Stimulated activated CD4-positive, alpha-beta T cell treated with anti-CD3 and anti-CD28 coated beads, Interleukin-1b, Interleukin-23, amount 100 ng/mL, for 4 hours (primary cell): ENCODE measurements around the gene TNS1.

Source experiments
- DNase-seq, 2 donors: peaks; one replicate each; pipeline ENCODE4 v3.0.0-alpha.2; 2020; ENCODE audit warnings: low read depth in 2 of 2

TNS1 gene

DNA sequence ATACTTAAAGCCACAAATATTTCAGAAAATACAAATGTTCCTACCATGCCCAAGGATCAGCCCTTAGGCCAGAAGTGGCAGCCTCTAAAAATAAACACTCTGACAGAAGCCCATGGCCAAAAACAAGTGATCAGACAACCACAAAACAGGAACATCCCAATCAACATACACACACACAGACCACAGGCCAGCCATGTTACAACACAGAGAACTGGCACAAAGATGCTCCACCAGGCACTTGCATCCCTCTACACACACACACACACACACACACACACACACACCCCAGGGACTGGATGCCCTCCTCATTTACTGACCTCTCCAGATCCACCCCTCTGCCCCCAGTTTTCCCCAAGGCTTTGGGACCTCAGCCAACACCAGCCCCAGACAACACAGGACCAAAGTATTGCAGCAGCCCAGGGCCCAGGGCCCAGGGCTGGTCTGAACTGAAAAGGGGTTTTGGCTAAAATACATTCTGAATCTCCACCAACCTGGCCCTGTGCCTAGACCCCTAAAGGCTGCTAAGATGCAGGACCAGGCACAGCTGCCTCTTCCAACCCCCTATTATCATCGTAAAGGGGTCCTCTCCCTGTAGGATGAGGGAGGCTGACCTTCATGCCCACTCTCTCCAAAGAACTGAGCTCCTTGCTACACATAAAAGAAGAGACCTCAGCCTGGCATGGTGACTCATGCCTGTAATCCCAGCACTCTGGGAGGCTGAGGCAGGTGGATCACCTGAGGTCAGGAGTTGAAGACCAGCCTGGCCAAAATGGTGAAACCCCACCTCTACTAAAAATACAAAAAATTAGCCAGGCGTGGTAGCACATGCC is 151.4 kb downstream of the TNS1 start:
- no peak for DNase-seq

DNA sequence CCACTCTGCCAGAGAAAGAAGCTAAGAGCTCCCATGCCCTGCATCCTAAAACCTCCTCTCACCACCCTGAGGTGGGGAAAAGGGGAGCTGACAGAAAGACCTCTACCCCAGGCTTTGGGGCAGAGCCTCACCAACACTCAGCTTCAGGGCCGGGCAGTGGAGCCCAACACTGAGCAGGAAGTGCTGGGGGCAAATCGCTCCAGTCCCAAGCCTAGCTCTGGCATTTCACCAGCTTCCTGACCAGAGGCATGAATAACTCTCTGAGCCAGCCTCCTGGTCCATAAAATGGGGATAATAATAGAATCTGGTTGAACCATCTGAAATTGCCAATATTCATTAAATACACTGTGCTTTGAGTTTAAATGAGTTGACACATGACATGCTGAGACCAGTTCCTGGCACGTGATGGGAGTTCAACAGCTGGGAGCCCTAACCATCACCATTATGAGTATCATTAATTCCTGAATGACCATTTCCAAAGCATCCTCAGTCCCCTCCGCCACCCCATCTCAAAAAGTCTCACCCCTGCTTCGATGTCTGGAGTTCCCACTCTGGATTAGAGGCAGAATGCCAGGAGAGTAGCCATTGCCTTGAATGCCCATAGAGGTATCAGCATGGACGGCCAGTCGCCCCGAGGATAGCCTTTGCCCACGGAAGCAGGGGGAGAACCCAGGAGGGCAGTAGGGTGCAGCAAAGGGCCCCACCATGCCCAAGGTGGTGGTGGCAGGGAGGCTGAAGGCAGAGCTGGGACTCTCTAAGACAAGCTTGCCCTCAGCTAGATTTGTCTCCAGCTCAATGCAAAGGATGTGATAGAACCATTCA is 153.4 kb downstream of the TNS1 start:
- no peak for DNase-seq

DNA sequence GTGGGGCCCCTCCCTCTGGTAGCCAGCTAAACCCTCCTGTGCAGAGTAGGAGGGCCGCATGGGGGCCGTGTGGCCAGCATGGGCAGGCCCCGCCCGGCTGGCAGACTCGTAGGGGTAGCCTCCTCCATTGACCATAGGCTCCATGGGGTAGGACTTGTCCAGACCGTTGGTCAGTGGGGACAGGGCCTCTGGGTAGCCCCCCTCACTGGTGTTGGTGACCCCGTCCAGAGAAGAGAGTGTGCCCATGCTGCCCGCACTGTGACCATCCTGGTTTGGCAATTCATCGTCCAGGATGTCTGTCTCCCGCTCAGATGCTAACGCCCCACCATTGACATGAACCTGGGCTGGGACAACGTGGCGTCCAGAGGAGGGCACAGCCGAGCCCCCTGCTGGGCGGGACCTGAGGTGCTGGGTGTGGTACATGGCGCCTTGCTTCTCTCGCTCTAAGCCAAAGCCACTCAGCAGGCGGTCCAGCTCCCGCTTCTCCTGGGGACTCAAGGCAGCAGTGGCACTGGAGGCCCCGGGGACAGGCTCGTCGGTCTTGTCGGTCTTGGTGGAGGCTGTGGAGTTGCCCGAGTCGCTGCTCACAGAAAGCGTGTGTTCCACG is 154.3 kb downstream of the TNS1 start:
- no peak for DNase-seq

DNA sequence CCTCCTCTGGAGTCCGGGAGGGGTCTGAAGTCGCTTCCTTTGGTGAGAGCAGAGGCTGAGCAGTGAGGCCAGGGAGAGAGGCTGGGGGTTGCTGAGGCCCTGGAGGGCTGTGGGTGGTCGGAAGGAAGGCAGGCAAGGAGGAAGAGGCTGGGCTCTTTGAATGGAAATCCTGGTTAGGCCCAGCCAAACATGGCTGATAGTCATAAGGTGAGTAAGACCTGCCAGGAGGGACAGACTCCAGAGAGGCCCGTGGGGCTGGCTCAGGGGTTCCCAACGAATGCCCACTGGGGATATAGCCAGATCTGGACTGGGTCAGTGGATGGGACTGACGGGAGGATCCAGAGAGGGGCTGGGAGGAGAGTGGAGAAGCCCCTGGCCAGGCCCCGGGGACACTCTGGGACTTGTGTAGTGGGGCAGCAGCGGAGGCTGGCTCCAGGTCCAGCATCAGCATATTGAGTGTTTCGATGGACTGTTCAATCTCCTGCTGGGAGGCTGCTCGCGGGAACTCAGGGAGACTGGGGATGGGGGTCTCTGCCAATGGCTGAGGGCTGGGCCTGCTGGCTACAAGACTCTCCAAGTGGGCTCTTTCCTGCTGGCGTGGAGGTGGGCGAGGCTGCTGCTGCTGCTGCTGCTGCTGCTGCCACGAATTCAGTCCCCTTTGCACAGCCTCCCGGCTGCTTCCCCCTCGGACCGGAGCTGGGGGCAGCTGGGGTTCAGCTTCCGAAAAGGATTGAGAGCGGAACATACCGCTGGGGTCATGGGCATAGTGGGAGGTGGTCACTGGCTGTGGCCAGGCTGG is 155.0 kb downstream of the TNS1 start:
- DNase-seq = no peak

DNA sequence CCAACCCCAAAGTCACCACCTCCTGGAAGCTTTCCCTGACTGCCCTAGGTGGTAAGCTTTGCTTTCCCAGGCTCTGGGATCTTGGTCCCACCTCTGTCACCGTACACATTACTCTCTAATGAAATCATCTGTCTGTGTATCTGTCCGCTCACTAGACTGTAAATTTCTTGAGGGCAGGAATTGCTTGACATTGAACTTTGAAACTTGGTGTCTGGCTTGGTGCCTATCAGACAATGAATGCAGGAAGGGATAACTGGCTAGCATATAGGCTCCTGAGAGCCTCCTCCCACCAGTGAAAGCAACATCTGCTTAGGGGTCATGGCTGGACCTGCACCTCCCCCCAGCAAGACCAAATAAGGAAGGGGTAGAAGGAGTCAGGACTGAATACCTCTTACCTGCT is 155.7 kb downstream of the TNS1 start:
- DNase-seq = no peak

DNA sequence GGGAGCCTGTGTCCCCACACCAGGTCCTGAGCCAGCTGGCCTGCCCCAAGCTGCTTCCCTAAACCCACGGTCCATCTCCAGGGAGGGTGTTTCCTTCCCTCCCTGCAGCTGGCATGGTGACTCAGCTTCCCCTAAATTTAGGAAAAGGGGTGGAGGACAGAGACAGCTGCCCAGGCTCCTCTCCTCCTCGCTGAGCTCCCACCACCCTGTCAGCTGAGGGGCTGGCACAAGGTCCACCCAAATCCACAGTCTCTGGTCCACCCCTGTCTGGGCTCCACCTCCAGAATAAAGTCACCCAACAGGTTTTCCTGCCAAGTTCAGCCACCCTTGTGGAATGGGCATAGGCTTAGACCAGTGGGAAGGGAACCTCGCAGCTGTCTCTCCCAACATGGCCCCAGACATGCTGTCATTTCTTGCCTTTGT is 156.5 kb downstream of the TNS1 start:
- no peak for DNase-seq

DNA sequence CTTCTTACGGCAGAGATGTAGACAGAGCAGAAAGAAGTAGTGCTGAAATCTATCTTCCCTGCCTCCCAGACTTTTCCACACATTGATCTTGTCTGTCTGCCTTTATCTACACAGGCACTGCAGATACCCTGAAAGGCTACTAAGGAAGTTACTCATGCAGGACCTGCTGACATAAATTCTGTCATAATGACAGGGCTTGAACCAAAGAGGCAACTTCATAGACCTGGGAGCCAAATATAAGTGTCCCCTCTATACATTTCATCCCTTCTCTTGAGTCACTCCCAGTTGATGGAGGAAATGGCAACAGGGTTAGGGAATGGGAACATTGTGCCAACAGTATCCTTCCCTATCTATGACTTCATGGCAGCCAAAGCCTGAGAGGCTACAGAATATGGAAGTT is 157.5 kb downstream of the TNS1 start:
- no peak for DNase-seq

DNA sequence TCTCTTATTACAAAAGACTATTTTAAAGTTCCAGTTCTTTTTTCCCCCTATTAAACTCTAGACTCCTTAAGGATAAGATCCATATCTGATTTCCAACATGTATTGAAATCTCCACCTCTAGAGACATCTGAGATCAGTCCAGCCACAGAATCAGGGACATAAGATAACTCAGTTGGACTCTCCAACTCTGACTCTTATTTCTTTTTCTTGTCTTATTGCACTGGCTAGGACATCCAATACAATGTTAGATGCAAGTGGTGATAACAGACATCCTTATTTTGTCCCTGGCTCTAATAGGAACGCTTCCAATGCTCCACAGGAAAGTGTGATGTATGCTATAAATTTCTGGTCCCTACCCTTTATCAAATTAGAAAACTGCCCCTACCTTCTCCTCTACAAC is 158.1 kb downstream of the TNS1 start:
- no peak for DNase-seq

DNA sequence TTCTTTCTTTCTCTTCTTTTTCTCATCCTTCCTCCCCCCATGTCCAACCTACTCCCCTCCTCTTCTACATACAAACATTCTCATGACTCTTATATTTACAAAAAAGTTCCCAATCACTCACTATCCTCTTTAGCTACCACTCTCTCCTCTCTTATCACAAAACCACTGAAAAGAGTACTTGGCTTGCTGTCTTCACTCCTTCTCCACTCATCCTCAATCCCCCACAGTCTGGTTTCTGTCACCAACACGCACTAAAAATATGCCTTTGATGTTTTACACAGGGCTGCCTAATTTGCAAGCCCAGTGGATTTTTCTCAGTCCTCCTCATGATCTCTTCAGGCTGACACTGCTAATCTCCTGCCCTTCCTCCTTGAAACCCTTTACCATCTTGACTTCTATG is 159.5 kb downstream of the TNS1 start:
- no peak for DNase-seq

DNA sequence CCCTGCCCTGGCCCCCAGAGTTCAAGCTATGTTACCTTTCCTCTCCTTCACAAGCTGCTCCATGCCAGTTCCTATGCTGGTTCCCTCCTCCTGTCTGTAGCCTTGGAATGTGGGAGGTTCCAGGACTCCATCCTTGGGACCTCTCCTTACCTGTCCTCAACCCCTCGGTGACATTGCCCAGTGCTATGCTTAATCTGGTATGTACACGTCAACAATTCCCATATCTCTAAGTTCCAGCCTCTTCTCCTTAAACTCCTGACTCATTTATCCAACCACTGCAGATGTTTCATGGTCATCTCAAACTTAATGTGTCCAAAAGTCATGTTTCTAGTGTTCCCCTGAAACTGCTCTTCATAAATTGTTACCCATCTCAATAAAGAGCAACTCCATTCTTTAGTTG is 160.8 kb downstream of the TNS1 start:
- no peak for DNase-seq

DNA sequence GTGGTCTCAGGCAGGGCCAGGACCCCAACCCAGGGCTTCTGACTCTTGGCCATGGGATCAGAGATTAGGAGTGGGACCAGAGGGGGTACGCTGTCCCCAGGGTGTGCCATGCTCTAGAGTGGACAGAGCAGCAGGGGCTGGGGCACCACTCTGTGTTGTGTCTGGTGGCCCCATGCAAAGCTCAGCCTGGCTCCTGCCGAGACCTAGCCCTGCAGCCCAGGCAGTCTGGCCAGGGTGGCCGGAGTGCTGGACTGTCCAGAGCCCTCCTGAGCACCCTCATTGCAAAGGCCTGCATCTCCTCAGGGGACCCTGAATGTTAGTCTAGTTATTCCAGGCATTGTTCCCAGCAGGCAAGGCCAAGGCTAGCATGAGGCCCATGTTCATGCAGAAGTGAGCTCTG is 162.3 kb downstream of the TNS1 start:
- DNase-seq = no peak

DNA sequence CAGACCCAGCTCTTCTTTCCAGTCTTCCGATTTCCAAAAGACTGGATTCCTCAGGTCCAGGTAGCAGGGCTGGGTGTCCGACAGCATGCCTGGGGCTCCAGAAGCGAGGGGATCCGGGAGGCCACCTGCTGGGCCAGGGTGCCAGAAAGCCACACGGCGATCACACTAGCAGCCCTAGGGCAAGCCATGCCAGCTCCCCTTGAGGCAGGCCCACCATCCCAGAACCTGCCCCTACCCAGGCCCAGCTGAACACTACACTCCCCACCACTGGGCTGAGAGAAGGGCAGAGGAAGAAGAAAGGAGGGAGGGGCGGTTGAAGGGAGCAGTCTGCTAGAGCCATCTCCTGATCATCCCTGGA is 163.1 kb downstream of the TNS1 start:
- no peak for DNase-seq

DNA sequence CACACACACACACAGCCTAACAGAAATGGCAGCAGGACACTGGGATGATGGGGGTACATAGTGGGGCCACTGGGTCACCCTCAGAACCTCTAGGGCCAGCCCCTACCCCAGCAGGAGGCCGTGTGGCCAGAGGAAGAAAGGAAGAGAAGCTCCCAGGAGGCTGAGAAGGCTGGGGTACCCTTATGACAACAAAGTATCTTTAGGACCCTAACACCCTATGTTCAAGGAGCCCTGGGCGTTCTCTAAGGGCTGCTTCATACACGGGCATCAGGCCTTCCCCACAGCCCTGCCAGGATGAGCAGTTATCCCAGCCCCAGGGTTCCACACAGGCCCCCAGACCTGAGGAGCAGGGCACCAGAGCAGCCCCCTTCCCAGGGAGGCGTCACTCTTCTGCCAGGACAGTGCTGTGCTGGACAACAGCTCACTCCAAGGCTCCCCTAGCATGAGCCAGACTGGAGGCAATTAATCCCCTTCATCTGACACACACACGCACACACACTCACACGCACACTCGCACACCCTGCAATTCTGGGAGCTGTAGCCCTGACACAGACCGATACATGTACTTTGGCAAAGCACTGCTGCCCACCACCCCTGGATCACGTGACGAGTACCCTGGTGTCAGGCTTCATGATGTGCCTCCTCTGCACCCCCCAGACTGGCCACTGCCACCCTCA is 163.6 kb downstream of the TNS1 start:
- DNase-seq = no peak

DNA sequence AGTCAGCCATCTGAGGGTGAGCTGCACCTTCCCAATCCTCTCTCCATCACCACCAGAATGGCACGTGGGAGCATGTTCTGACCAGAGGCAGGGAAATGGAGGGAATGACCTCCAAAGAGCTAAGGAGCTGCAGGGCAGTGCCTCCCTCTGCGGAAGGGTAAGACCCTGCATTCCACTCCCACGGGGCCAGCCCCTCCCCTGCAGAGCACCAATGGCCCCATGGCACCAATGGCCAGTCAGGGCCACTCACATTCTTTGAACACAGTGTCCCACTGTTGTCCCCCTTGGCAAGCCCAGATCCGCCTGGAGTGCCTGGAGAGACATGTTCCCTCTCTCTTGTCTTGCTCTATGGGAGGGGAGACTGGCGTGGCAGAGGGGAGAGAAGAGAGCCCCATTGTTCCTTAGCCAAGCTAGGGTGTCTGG is 164.4 kb downstream of the TNS1 start:
- DNase-seq = no peak

DNA sequence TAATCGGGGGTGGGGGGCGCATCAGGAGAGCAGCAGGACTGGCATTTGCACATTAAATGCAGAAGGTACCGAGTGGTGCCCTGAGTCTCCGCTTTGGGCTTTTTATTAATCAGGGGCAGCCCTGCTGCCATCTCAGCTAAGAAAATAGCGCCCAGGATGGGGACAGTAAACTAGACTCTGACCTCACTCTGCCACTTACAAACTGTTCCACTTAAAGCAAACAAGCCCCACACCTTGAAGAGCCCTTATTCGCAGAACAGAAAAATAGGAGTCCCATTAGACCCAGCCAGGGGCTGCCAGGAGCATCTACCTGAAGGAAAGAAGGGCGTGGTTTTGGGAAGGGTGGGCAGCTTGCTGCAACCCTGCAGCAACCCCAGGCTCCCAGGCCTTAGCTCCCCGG is 165.3 kb downstream of the TNS1 start:
- no peak for DNase-seq

DNA sequence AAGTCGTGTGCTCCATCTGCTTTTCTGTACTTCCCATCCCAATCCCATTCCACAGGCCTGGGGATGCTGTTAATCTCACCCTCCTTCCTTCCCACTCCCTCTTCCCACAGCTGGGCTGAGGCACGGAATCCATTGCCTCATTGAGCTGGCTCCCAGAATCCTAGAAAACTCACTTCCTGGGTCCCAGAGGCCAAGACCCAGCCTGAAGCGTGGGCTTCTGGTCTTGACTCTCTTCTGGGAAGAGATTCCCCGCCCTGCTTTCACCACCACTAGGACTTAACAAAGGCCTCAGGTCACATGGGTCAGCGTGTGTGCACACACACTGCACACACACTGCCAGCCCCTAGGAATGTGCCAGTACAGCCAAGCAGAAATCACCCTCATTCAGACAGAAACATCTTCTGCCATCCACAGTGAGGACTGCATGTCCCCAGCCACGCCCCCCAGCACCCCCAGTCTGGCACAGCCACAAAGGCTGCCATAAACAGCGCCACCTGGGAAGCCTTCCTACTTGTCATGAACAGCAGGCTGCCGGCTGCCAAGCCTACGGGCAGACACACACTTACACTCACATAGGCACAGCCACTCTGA is 165.8 kb downstream of the TNS1 start:
- no peak for DNase-seq

DNA sequence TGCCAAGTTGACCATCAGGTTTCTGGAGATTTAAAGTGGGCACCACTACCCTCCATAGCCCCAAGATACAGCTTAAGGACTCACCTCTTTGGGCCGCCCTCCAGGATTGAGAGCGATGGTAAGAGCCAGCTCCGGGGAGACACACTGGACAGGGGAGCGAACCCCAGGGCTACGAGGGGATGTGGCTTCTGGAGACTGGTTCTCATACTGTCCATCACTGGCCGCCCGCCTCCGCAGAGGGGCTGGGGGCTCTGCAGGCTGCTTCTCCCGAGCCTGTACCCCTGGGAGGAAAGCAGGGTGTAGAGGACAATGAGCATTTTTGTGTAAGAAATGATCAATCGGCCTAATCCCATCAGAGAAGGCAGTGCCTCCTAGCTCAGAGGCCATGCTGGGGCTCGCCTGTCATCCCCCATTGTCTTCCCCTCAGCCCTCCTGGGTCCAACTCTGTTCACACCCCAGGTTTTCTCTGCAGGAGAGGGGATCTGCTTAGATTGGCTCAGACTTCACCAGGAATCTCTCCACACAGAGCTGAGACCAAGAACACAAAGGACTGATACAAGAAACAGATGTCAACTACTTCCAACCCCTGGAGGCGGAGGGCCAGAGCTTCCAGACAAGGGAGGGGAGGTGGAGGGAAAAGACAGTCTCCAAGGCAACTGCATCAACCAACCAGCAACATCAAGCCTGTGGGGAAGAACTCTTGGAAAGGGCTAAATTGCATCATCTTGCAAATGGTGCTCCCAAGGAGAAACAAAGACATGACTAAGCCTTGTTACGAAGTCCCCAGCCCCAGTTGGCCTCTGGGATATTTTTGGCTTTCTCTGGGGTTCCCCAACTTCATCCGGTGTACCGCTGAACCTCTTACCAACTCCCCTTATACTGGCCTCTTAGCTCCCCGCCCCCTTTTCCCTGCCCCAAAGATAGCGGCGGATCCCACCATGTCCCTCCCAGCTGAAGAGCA is 166.6 kb downstream of the TNS1 start:
- DNase-seq = no peak

DNA sequence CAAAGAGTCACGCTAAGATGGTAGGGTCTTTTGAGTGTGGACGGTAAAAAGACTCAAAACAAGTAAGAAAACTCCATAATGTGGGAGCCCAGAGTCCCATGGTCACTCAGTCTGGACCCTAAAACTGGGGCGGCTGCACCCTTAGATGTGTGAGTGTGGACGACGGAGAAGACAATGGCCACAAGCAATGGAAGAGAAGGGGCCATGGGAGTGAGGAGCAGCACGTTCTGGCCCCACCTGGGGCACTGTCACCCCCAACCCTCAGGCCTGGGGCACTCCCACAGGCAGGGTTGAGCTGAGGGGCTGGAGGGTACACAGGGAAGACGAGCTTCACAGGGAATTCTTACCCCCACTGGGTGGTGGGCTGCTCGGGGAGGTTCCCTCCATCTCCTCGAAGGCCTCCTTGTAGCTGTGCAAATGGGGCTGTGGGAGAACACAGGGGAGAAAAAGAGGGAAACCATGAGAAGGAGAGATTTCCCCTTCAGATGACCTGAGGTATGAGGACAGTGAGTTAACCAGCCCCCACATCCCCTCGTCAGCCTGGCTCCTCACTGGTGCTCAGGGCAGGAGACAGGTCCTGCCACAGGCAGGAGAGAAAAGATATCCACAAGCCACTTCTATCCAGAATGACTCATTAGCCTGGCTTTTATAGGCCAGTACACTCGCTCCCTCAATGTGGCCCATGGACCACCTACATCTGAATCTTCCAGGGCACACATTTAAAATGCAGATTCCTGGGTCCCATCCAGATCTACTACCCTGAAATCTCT is 167.9 kb downstream of the TNS1 start:
- DNase-seq = no peak

DNA sequence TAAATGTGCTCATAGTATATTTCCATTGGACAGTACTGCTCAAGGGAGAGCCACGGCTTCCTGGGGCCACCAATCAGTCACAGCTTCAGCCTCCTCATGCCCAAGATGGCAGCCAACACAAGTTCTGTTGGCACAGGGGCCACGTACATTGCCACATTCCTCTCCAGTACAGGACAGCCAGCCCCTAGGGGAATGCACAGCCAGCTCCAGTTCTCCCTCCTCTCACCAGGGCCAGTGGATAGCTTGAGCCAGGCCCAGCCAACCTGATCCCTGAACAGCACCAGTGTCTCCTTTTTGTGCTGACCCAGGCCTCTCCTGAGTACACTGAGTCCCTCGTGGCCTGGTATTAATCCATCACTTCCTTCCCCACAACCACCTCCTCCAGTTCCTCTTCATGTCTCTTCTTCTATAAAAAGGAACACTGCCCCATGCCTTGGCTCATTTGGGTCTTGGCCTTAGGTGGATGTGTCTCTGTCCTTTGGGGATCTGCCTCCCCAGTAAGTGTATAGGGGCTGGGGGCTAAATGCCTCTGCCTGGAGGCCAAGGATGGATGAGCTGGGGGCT is 168.7 kb downstream of the TNS1 start:
- no peak for DNase-seq
